Endothelial cell of umbilical vein (primary cell): Measurements from ENCODE around the gene NTN5.

Experiments
- EZH2 ChIP-seq: IDR thresholded peaks from 2 replicates; pipeline ENCODE4 v1.6.1; 2012; ENCODE audit warnings: borderline replicate concordance, low read depth, mild to moderate bottlenecking, moderate library complexity, low read length, inconsistent platforms; ENCODE audit not compliant: severe bottlenecking
- FOS ChIP-seq: IDR thresholded peaks from 2 replicates; pipeline ENCODE4 v1.6.1; 2011; ENCODE audit warnings: mild to moderate bottlenecking, low read length, moderate library complexity, borderline replicate concordance; ENCODE audit not compliant: insufficient read depth
- GATA2 ChIP-seq: IDR thresholded peaks from 2 replicates; pipeline ENCODE4 v1.7.0; 2011; ENCODE audit warnings: low read depth, mild to moderate bottlenecking, moderate library complexity, mixed read lengths, low read length; ENCODE audit not compliant: insufficient read length, insufficient read depth
- JUN ChIP-seq: IDR thresholded peaks from 2 replicates; pipeline ENCODE4 v1.6.1; 2011; ENCODE audit warnings: borderline replicate concordance, low read depth; ENCODE audit not compliant: insufficient read length, insufficient read depth
- MYC ChIP-seq: IDR thresholded peaks from one replicate; pipeline ENCODE4 v1.6.1; 2011; ENCODE audit warnings: mild to moderate bottlenecking, low read depth, low read length
- POLR2A ChIP-seq: IDR thresholded peaks from 2 replicates; pipeline ENCODE4 v1.6.1; 2012; ENCODE audit warnings: low read depth, mild to moderate bottlenecking, control low read depth, low read length
- POLR2AphosphoS5 ChIP-seq: IDR thresholded peaks from 2 replicates; pipeline ENCODE4 v1.6.1; 2012; ENCODE audit warnings: low read depth, mild to moderate bottlenecking, control low read depth, low read length, moderate library complexity; ENCODE audit not compliant: insufficient read depth
- TF ChIP-seq, protein P1 (sequence below): IDR thresholded peaks from 2 replicates; pipeline ENCODE4 v1.6.1; 2011; ENCODE audit not compliant: insufficient read depth, insufficient read length
- TF ChIP-seq, protein P2 (sequence below), 2 donors: IDR thresholded peaks; 1 replicate in 1 of 2; 2 replicates in 1 of 2; pipeline ENCODE4 v1.5.1; 2011; ENCODE audit warnings: low read length in 2 of 2, mild to moderate bottlenecking in 2 of 2, moderate library complexity in 2 of 2, control low read depth in 1 of 2, inconsistent platforms in 1 of 2, low read depth in 1 of 2; ENCODE audit not compliant: insufficient read depth in 1 of 2; ENCODE audit errors: extremely low read depth in 1 of 2

DNA sequence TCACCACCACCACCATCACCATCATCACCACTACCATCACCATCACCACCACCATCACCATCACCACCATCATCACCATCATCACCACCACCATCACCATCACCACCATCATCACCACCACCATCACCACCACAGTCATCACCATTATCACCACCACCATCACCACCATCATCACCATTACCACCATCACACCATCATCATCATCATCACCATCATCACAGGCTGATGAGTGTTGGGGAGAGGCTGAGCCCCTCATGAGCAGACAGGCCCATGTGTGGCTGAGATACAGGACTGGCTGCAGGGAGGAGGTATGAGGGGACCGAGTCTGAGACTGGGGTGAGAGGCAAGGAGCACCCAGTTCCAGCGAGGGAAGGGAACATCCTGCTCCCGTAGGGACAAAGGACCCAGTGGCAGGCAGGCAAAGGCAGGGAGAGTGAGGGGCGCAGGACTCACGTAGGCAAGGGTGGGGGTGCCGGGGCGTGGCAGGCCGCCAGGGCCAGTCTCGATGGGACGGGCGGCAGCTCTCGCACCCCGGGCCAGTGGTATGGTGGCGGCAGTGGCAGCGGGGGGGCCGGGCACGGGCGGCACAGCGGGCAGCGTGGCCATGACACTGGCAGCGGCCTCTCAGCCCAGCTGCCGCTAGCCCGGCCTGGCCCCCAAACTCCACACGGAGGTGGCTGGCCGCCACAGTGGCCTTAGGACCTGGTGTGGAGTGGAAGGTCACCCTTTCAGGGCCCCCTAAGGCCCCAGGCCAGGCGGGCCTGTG is 2.7 kb downstream of the NTN5 start:
- TF ChIP-seq, protein P1, sequence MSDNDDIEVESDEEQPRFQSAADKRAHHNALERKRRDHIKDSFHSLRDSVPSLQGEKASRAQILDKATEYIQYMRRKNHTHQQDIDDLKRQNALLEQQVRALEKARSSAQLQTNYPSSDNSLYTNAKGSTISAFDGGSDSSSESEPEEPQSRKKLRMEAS: no peak
- TF ChIP-seq, protein P2, sequence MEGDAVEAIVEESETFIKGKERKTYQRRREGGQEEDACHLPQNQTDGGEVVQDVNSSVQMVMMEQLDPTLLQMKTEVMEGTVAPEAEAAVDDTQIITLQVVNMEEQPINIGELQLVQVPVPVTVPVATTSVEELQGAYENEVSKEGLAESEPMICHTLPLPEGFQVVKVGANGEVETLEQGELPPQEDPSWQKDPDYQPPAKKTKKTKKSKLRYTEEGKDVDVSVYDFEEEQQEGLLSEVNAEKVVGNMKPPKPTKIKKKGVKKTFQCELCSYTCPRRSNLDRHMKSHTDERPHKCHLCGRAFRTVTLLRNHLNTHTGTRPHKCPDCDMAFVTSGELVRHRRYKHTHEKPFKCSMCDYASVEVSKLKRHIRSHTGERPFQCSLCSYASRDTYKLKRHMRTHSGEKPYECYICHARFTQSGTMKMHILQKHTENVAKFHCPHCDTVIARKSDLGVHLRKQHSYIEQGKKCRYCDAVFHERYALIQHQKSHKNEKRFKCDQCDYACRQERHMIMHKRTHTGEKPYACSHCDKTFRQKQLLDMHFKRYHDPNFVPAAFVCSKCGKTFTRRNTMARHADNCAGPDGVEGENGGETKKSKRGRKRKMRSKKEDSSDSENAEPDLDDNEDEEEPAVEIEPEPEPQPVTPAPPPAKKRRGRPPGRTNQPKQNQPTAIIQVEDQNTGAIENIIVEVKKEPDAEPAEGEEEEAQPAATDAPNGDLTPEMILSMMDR (IDR thresholded peaks at IDR 0.05; ENCODE audit: extremely low read depth in 1 of 2, insufficient read depth in 1 of 2, low read depth in 1 of 2, low read length in 2 of 2): no peak
- TF ChIP-seq EZH2: no peak
- TF ChIP-seq POLR2A: no peak
- TF ChIP-seq JUN: no peak
- no peak for TF ChIP-seq FOS
- TF ChIP-seq MYC: no peak
- TF ChIP-seq GATA2: no peak
- no peak for TF ChIP-seq POLR2AphosphoS5
